GM12892 (cell line): ENCODE results near the gene SLC8A1.

ENCODE experiments used
- DNase-seq: peaks from one replicate; pipeline ENCODE4 v3.0.0; 2011; ENCODE audit not compliant: insufficient read length
- FAIRE-seq: peaks from 2 replicates; lab custom pipeline; 2011; peaks lifted over from hg19 to GRCh38; lab: Jason Lieb, UNC
- POLR2A ChIP-seq: IDR thresholded peaks from 2 replicates; pipeline ENCODE4 v1.6.1; 2011; ENCODE audit warnings: low read depth, low read length, control low read depth
- POLR2AphosphoS5 ChIP-seq: IDR thresholded peaks from 2 replicates; pipeline ENCODE4 v1.6.1; 2011; ENCODE audit warnings: low read depth, low read length, control low read depth
- TAF1 ChIP-seq: IDR thresholded peaks from 2 replicates; pipeline ENCODE4 v1.6.1; 2011; ENCODE audit warnings: low read depth, mild to moderate bottlenecking, control low read depth, low read length, borderline replicate concordance

The SLC8A1 gene

DNA sequence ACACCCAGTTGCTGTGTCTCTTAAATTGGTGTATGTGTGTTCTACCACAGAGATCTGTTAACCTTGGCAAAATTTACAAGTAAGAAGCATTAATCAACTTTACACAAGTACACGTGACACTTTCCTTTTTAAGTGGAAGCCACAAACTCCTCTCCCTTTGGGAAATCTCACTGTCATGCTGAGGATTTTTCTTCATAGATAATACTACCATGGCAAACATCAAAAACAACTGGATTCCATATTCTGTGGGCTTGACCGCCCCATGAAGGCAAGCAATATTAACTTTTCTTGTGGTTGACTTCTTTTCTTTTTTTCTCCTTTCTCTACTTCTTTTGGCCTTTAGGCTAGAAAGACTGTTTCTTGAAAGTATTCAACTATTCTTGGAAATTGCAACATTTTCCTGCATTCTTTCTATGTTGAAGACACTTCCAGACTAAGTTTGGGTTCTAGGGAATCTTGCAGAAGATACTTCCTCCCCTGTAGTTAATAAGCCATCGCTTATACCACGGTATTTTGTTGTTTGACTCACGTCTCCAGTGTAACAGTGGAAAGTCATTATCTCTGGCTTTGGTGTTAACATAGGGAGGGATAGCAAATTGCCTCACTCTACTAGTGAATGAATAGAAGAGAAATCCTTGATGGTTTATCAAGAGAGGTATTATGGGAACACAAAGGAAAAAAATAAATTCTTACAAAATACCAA is 79.5 kb downstream of the SLC8A1 start:
- FAIRE-seq (no peak), DNase-seq (no peak)
- TF ChIP-seq TAF1 (no peak), POLR2AphosphoS5 (no peak), POLR2A (no peak)

DNA sequence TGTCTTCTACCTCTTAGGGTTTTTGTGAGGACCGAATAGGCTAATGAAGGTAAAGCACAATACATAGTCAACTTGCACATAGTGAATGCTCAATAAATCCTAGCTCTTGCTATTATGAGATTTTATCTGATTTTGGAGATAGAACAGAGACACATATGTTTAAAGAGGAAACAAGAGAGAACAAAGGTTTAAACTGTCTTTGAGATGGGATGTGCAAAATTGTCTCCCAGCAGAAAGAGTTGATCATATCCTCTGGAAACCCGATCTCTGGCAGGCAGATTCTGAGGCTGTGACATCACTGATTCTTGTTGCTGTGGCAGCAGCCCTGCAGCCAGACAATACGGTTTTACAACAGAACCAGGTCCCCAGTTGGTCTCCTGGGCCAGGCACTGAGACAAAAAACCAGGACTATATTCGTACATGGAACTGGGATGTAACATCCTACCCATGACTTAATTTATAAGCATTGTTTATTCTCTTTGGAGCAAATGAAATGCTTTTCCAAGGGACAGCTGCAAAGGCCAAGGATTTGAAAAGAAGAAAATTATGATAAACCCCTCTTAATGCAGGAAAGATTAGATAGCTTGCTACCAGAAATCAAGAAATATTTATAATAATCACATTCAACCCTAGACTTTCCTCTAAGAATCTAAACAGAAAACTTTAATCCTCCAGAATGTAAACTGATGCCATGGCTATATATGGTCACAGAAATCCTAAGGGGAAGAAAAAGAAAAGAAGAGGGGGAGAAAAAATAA is 80.2 kb downstream of the SLC8A1 start:
- DNase-seq (no peak), FAIRE-seq (no peak)
- TF ChIP-seq POLR2AphosphoS5 (no peak), TAF1 (no peak), POLR2A (no peak)

DNA sequence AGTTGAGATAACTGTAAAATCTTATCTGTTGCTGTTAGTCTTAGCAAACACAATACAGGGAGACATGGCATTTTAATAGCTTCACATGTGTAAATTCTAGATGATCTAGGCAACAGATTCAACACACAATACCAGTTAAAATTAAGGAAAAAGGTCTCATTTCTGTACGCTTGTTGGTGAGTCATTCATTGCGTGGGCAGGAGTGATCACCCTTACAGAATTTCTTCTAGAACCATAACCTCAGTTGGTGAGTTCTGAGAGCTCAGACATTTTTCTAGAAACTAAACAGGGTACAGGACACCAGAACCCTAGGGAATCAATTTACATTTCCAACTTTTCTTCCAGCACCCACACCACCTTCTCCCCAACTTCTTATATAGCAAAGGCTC is 81.9 kb downstream of the SLC8A1 start:
- FAIRE-seq (no peak), DNase-seq (no peak)
- TF ChIP-seq TAF1 (no peak), POLR2A (no peak), POLR2AphosphoS5 (no peak)

DNA sequence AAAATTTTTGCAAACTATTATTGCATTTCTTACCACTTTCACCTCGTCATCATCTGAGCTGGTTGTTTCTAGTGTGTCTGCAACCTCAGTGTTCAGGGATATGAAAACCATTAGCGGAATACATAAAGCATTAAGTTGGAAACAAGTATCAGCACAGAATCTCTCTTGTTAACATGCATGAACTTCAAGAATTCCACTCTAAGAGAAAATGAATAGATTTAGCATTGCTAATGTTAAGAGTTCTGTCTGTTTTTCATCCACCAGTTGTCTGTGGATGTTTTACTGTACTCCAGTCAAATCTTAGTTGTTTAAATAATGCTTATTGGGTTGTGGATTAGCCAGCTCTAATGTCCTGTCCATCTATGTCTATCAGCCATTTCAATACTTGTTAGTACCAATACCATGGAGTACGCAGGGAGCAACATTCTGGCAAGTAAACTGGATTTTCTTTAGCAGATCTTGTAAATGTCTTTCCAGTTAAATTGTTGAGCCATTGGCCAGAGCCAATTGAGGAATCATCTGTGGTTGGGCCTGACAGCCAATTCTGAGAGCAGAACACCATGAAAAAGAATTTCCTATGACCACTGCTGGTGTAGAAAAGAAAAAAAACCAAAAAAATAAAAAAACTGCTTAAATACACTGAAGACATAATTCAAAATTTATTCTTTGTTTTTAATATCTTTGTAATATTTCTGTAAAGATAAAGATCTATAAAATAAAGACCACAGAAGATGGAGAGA is 82.5 kb downstream of the SLC8A1 start:
- TF ChIP-seq POLR2A (no peak), TAF1 (no peak), POLR2AphosphoS5 (no peak)
- DNase-seq (no peak), FAIRE-seq (no peak)

DNA sequence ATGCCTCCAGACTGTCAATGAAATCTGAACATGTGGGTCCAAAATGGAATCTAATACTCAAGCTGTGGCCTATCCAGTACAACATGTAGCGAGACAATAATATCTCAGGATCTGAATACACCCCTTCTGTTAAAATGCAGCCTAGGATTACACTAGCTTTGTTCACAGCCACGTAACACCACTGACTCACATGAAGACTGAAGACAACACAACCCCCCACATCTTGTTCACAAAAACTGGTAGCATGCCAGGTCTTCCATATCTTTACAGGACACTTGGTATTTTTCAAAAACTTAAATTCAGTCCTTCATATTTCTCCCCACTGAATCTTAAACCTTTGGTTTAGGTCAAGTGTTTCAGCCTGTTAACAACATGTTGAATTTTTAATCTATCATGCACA is 84.2 kb downstream of the SLC8A1 start:
- FAIRE-seq (no peak), DNase-seq (no peak)
- no peak for TF ChIP-seq POLR2A
- no peak for TF ChIP-seq TAF1
- TF ChIP-seq POLR2AphosphoS5: no peak

DNA sequence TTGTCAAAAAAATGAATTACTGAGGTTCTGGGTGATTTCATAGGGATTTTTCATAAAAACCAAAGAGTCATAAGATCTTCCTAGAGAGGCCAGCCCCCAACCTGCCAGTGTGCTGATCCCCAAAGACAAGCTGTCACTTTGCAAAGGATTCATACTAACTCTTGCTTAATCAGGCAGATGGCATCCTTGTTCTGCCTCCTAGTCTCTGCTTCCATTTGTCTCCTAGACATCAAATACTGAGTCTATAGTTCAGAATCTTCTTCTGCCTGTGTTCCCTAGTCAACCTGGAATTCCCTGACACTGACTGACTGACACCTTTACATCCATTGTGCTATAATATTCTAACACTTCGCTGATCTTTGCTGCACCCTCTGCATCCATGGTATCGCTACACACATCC is 84.9 kb downstream of the SLC8A1 start:
- FAIRE-seq: no peak
- DNase-seq: no peak
- TF ChIP-seq POLR2A (no peak), POLR2AphosphoS5 (no peak)

DNA sequence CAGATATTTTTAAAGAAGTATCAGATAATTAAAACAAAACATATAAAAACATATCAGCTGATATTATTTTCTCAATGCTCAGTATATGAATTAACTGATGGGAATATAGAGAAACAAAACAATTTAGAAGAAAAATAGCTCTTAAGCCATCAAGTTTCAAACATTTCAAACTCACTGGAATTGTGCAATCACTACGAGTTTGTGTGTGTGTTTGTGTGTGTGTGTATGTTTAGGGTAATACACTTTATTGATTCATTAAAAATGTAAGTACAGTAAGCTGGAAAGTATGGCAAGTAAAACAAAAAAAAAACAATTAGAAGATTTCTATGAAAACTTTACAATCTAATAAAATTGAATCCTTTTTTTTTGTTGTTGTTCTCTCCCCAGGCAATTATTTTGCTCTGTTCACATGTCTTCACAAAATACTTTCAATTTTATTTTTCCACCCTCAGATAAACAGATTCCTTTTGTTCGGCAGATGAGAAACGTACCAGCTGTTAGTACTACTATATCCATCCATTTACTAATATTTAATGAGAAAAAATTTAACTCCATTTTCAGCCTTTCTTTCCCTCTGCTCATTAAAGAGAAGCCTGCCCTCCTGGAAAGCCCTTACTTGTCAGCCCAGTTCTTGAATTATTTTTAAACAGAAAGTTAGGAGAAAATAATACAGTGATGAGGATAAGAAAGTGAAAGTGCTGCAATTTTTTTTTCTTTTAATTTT is 87.6 kb downstream of the SLC8A1 start:
- no peak for FAIRE-seq
- DNase-seq: no peak
- no peak for TF ChIP-seq POLR2A
- no peak for TF ChIP-seq POLR2AphosphoS5
- TF ChIP-seq TAF1: no peak

DNA sequence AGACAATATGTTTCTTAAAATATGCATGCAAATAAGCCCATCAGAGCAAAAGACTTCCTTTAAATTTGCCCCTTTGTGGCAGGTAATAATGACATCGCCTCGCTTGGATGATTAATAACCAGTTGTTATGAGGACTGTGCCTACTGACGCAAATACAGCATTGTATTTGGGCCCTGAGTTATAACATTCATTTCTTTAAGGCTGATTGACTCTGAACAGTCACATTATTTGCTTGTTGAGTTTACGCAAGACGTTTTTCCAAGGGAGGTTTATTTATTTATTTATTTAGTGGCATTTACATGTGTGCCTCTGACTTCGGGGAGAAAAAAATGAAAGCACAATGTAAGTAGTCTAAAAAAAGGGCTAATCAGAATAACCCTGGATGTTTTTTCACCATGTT is 88.3 kb downstream of the SLC8A1 start:
- no peak for DNase-seq
- TF ChIP-seq POLR2A (no peak), TAF1 (no peak), POLR2AphosphoS5 (no peak)
- FAIRE-seq: no peak

DNA sequence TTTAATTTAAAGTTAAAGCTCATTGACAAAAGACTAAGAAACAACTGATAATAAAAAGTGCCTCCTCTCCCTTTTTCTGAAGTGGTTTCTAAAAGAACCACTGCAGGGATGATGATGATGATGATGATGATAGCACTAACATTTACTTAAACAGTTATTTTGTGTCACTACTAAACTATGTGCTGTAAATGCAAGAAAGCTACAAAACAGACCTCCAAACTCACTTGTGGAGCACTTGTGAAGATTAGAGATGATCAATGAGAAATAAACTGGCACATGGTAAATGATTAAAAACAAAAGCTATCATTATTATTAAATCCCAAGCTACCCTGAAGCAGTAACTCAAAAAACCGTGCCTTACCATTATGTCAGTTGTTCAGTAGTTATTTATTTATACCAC is 88.7 kb downstream of the SLC8A1 start:
- no peak for DNase-seq

DNA sequence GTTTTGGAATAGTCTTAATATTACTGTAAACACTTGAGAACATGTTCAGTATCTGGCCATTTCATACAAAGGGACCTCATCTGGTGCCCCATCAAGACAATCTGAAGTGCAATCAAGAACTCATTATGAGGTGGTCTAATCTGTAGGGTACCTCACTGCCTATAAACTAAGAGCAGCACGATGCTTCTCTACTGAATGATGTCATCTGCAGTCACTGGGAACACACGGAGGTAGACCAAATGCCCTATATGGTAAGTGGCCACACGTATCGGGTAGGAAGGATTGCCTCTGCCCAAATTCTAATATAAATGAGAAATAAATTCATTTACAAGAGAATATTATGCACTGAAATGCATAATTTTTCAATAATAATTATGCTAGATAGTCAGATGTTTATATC is 90.4 kb downstream of the SLC8A1 start:
- DNase-seq (no peak), FAIRE-seq (no peak)
- TF ChIP-seq TAF1: no peak
- TF ChIP-seq POLR2A: no peak
- no peak for TF ChIP-seq POLR2AphosphoS5

More for the DNA sequence above, 88.7 kb downstream of the SLC8A1 start:
- FAIRE-seq: no peak
- TF ChIP-seq POLR2A (no peak), TAF1 (no peak), POLR2AphosphoS5 (no peak)

DNA sequence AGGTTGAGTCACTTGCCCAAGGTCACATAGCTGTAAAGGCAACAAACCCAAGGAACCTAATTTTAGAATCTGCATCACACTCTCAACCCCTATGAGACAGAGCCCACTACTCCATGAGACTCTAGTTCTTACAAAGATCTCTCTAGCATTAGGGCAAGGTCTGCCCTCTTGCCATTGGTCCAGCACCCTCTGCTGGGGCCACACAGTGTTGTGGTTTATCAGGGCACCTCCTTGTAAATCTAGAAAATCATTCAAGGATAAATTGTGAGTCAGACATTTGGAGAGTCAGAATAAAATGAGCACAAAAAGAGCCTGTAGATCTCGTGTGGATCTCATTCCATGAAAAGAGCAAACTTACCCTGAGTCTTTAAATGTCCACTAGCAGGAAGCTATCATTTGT is 91.2 kb downstream of the SLC8A1 start:
- no peak for DNase-seq
- no peak for FAIRE-seq
- TF ChIP-seq TAF1: no peak
- TF ChIP-seq POLR2AphosphoS5: no peak
- TF ChIP-seq POLR2A: no peak
